ENCODE data around the gene LRRC41.
"Not testable (repeated sequence)": the region's sequence is repeated elsewhere in the genome, so short reads cannot be mapped to it uniquely, and the experiment has no call there.

Gene LRRC41

DNA sequence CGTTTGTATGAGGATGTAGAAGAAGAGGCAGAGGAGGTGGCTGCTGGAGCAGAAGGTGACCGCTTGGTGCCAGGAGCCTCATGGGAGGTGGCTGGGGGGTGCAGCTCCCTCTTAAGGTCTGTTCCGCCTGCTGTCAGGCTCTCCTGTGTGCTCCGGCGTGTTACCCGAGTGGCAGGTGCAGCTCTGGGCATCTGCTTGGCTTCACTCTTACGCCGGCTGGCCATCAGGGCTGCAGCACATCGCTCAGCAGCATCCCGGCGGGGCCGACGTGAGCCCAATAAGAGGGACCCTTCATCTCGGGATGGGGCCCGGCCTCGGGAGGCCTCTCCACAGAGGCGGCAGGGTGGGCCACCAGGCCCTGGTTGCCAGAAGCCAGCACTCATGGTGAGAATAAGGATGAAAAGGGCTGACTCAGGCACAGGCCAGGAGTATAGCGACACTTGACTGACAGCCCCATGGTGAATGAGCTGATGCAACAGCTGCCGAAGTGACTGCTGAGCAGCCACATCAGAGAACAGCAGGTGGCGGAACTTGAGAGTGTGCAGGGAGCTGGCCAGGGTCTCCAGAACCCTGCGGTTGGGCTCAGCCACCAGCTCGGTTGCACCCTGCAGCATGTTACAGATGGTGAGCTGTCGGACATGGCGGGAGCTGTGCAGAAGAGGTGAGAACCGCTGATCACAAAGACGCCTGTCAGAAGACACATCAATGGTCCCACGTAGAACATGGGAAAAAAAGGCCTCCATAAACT is 17.5 kb downstream of the LRRC41 start:
- no peak for DNase-seq (ENCODE audit: low read depth in 2 of 2)

DNA sequence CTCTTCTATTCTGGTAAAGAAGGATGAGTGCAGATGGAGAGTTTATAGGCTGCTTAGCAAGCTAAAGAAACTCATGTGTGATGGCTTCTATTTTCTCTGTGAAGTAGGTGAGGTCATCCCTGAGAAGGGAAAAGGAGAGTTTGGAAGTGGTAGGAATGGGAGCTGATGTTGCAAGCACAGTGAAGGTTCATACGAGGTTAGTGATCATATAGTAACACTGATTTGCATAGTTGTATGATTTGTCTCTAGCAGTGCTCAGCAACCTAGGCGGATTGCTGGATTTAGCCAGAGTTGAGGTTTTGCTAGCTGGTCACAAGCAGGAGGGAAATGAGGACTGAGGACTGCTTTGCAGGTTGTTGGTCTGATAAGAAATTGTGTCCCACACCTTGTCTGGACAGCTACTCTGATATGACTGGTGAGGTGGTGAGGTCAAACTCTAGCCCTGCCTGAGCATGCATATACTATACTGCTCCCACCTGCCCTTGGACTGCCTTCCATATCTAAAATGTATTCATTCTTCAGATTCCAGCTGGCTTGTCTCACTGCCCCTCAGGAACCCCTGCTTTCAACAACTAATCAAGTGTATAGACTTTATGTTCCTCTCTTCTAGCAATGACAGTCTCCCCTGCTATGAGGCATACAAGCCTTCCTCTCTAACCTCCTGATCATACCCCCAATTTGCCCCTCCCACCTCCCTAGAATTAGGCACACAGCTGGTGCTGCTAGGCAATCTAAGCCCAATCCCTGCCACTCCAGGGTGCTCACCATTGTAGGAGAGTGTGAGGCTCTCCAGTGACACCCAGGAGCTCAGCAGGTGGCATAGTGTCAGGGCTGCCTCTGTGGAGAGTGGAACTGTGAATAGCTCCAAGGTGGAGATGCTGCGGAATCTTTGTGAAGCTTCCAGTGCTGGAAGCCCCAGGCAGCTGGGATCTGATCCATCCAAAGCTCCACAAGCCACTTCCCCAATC is 18.5 kb downstream of the LRRC41 start:
- DNase-seq (ENCODE audit: low read depth in 2 of 2): no peak

DNA sequence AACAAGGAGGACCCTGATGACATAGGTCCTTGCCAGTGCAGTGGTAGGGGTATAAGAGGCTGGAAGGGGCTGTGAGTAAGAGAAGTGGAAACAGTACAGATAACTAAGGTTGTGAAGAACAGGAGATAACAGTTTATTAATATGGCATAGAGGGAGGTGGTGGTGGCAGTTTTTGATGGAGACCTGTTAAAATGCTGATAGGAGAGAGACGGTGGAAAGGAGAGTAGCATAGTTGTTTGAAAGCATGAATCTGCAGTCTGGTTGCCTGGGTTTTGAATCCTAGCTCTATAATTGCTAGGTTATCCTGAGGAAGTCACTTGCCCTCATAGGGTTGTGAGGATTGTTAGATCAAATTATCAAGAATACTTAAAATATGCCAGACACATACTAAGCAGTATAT is 19.4 kb downstream of the LRRC41 start:
- DNase-seq (ENCODE audit: low read depth in 2 of 2): no peak

DNA sequence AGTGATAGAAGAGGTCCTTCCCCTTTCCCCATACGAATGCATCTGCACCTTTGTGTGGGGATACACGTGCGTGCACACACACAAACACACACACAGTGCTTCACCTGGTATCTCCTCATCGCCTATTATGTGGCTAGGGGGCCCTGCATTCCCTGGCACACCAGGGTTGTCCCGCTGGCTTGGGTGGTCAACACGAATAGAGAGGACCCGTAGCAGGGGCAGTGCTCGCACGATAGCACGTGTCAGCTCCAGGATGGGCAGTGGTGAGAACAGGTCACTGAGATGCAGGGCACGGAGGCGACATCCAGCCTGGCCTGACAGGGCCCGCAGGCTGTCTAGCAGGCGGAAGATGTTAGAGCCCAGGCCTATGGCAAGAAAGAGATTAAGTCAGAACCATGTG is 22.4 kb downstream of the LRRC41 start:
- no peak for DNase-seq (ENCODE audit: low read depth in 2 of 2)

DNA sequence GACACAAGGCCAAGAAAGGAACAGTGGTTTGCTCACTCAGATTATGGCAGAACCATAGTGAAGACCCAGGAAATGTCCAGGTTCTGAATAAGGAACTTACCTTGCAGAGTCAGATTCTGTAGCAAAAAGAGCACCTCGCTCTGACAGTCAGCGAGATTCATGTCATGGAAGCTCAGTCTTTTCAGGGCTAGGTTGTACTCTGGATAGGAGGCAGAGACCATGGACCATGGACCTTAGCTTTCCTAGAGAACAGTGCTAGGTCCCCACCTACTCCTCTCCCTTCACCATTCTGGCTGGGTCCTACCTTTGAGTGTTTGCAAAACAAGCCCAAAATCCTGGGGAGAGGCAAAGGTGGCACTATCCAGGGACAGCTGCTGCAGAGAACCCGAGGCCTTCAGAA is 23.3 kb downstream of the LRRC41 start:
- DNase-seq (ENCODE audit: low read depth in 2 of 2): no peak

GRCh38 chr1:46278807-46279206 is 24.6 kb downstream of the LRRC41 start:
- DNase-seq (ENCODE audit: low read depth in 2 of 2): no peak

DNA sequence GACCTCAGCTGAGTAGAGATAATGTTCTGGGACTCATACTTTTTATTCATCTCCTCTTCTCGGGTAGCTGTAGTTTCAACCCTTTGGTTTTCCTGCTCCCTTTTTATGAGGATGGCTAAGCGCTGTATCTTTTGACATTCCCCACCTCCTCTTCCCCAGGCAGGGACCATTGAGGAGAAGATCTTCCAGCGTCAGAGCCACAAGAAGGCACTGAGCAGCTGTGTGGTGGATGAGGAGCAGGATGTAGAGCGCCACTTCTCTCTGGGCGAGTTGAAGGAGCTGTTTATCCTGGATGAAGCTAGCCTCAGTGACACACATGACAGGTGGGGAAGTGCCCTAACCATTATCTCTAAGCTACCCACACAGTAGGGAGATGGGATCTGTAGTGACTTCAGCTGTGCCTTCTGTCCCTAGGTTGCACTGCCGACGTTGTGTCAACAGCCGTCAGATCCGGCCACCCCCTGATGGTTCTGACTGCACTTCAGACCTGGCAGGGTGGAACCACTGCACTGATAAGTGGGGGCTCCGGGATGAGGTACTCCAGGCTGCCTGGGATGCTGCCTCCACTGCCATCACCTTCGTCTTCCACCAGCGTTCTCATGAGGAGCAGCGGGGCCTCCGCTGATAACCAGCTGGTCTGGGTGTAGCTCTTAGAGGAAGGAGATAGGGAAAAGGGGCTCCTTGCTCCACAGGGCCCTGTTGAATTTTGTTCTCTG is 25.6 kb downstream of the LRRC41 start:
- no peak for DNase-seq (ENCODE audit: low read depth in 2 of 2)

- no peak for DNase-seq (ENCODE audit: low read depth in 2 of 2)
Observed at GRCh38 chr1:46275030-46275337, 28.4 kb downstream of the LRRC41 start.

- DNase-seq (ENCODE audit: low read depth in 2 of 2): no peak
Observed at GRCh38 chr1:46274225-46275029, 29.0 kb downstream of the LRRC41 start.

GRCh38 chr1:46268578-46268977 is 34.8 kb downstream of the LRRC41 start:
- DNase-seq (ENCODE audit: low read depth in 2 of 2): no peak

- no peak for DNase-seq (ENCODE audit: low read depth in 2 of 2)
Observed at GRCh38 chr1:46263146-46263545, 40.3 kb downstream of the LRRC41 start.

GRCh38 chr1:46262508-46262907 is 40.9 kb downstream of the LRRC41 start:
- no peak for DNase-seq (ENCODE audit: low read depth in 2 of 2)

GRCh38 chr1:46256523-46256922 is 46.9 kb downstream of the LRRC41 start:
- DNase-seq (ENCODE audit: low read depth in 2 of 2): no peak

GRCh38 chr1:46254668-46255067 is 48.7 kb downstream of the LRRC41 start:
- no peak for DNase-seq (ENCODE audit: low read depth in 2 of 2)

- no peak for DNase-seq (ENCODE audit: low read depth in 2 of 2)
Observed at GRCh38 chr1:46248122-46248920, 55.1 kb downstream of the LRRC41 start.

DNA sequence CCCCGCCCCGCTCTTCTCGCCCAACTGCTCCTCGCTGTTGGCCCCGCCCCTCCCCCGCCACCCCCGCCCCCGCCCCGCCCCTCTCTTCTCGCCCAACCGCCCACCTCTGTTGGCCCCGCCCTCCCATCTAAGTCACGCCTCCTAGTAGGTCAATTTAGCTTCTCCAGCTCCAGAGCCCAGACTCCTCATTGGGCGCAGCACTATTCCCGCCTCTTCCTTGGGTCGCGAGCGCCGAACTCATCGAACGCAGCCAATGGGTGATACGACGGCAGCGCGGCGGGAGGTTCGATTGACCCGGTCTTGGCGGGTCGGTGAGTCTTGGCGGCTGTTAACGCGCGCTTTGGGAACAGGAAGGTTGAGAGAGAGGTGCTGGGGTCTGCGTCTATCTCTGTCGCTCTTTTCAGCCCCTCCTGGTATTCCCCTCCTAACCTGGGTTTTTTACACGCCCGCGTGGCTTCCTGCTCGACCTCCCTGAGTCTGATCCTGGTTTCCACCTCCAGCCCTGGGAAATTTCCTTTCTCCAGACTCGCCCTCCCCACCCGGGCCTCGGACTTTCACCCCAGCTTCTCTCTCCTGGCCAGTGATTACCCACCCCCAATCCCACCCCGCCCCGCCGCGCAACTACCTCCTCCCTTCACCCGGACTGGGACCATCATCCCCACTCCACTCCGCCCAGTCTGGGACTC is 55.8 kb downstream of the LRRC41 start, which contains the start of gene RAD54L:
Gene RAD54L (plus strand): TSS at position 328 of the 686 bp plus-strand sequence. CDS start 643 bp downstream, outside the sequence.
- DNase-seq (ENCODE audit: low read depth in 2 of 2): peak; percentile 91 to 94

GRCh38 chr1:46246548-46247435 is 56.6 kb downstream of the LRRC41 start:
- DNase-seq (ENCODE audit: low read depth in 2 of 2): peak in 1 of 2 donors; percentile 38

DNA sequence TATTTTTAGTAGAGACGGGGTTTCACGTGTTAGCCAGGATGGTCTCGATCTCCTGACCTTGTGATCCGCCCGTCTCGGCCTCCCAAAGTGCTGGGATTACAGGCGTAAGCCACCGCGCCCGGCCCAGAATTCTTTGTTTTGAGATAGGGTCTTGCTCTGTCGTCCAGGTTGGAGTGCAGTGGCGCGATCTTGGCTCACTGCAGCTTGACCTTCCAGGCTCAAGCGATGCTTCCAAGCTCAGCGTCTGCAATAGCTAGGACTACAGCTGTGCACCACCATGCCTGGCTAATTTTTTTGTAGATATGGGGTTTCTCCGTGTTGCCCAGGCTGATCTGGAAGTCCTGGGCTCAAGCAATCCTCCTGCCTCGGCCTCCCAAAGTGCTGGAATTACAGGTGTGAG is 57.3 kb downstream of the LRRC41 start:
- not testable (repeated sequence) for DNase-seq (ENCODE audit: low read depth in 2 of 2)
